Measurements from ENCODE around the gene EVX1. TPM values are rescaled to one million over a fixed set of nuclear protein-coding genes. Genes with fewer than 3 reads are reported as not detected.
A peak's percentile ranks its signal among the peaks of the same experiment; 100 is the strongest.

Gene EVX1
- total RNA-seq, 6 experiments from 2014 or later: not detected

DNA sequence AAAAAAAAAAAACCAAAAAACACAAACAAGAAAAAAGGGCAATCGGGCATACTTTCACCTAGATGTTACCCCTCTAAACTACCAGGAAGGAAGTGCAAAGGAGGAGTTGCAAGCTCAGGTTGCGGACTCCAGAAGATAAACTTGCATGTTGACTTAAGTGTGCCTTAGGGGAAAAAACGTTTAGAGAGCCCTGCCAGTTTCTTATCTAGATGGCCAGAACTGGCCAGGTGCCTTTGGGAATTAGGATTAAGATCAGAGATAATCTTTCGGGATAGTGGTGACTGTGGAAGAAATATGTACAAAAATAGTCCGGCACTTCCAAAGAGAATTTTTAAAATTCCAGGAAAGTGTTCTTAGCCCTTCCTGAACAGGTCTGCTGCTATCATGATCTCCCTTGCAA, 17.6 kb downstream of the EVX1 start:
- H3K36me3 Mint-ChIP-seq (ENCODE audit: low read depth): no peaks in the 10 kb centered on the region
- DNase-seq: no peak
- peaks cover 7% of the 10 kb centered on the region; the same call in 1 of the 2 replicates for H3K4me1 Mint-ChIP-seq (ENCODE audit: low read depth)
- H3K27me3 Mint-ChIP-seq (ENCODE audit: insufficient read depth): peaks cover 7% of the 10 kb centered on the region; the same call in 1 of the 2 replicates
- TF ChIP-seq, protein P1, sequence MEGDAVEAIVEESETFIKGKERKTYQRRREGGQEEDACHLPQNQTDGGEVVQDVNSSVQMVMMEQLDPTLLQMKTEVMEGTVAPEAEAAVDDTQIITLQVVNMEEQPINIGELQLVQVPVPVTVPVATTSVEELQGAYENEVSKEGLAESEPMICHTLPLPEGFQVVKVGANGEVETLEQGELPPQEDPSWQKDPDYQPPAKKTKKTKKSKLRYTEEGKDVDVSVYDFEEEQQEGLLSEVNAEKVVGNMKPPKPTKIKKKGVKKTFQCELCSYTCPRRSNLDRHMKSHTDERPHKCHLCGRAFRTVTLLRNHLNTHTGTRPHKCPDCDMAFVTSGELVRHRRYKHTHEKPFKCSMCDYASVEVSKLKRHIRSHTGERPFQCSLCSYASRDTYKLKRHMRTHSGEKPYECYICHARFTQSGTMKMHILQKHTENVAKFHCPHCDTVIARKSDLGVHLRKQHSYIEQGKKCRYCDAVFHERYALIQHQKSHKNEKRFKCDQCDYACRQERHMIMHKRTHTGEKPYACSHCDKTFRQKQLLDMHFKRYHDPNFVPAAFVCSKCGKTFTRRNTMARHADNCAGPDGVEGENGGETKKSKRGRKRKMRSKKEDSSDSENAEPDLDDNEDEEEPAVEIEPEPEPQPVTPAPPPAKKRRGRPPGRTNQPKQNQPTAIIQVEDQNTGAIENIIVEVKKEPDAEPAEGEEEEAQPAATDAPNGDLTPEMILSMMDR (IDR thresholded peaks at IDR 0.05): no peak
- H3K27ac Mint-ChIP-seq: no peak overlapping the region
- no peaks in the 10 kb centered on the region for H3K9me3 Mint-ChIP-seq
- H3K4me3 Mint-ChIP-seq: no peak overlapping the region

DNA sequence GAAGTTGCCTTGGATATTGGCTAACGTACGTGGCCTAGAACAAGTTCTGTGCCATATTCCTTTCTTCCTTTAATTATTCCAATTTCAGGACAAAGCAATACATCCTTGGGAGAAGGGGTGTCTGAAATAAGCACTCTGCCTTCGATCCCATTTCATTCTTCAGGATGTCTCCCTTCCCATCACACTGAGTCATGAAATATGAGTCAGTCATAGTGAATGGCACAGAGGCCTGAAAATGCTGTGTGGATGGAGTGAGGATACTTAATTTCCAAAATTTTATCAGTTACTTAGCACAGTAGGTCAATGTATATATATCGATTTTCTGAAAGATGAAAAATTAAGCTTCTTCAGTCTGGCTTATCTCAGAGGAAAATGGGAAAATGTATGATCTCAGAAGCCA, 19.5 kb downstream of the EVX1 start:
- TF ChIP-seq, protein P1 (IDR thresholded peaks at IDR 0.05): no peak
- peaks cover 7% of the 10 kb centered on the region; the same call in 1 of the 2 replicates for H3K4me1 Mint-ChIP-seq (ENCODE audit: low read depth)
- no peaks in the 10 kb centered on the region for H3K36me3 Mint-ChIP-seq (ENCODE audit: low read depth)
- DNase-seq: no peak
- no peak overlapping the region for H3K4me3 Mint-ChIP-seq
- H3K27me3 Mint-ChIP-seq (ENCODE audit: insufficient read depth): peaks cover 6% of the 10 kb centered on the region; the same call in 1 of the 2 replicates
- no peak overlapping the region for H3K27ac Mint-ChIP-seq
- no peaks in the 10 kb centered on the region for H3K9me3 Mint-ChIP-seq

DNA sequence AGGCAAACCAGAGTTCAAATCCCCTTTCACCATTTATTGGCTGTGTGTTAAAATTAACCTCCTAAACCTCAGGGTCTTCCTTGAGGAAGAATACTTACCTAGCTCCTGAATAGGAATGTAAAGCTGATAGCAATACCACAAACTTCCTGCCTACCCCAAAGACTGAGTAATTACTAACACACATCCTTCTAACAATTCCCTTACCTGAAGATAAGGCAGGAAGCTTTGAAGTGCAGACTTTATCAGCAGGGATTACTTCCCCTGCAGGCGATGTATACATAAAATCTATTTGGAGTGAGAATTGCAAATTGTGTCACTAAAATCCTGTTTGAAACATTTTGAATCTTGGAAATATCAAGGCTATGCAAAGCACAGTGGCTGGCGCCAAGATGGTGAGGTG, 21.2 kb downstream of the EVX1 start:
- H3K27me3 Mint-ChIP-seq (ENCODE audit: insufficient read depth): peaks cover 6% of the 10 kb centered on the region; the same call in 1 of the 2 replicates
- H3K36me3 Mint-ChIP-seq (ENCODE audit: low read depth): no peaks in the 10 kb centered on the region
- DNase-seq: no peak
- H3K4me3 Mint-ChIP-seq: no peak overlapping the region
- no peaks in the 10 kb centered on the region for H3K9me3 Mint-ChIP-seq
- H3K27ac Mint-ChIP-seq: no peak overlapping the region
- peaks cover 7% of the 10 kb centered on the region; the same call in 1 of the 2 replicates for H3K4me1 Mint-ChIP-seq (ENCODE audit: low read depth)
- TF ChIP-seq, protein P1 (IDR thresholded peaks at IDR 0.05): no peak

DNA sequence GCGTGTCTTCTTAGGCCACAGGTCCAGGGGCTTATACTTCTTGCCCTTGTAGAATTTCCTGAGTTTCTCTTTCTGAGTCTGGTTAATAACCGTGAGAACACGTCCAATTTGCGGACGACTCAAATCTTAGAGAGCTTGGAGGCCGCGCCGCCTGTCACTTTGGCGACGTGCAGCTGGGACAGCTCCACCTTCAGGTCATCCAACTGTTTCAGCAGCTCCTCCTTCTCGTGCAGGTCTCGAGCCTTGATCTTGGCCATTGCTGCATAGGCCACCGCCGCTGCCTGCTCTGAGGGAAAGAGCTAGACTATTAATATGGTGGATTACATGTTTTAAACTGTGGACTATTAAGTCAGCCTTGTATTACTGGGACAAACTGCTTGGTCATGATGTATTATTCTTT, 26.9 kb downstream of the EVX1 start:
- no peak for DNase-seq
- Mint-ChIP-seq H3K27me3 (ENCODE audit: insufficient read depth) (0 out of 2 replicates have a peak, but pooled peaks cover 1% of the 10 kb centered on the region), H3K27ac (no peak overlapping the region), H3K4me1 (ENCODE audit: low read depth) (no peaks in the 10 kb centered on the region), H3K36me3 (ENCODE audit: low read depth) (no peaks in the 10 kb centered on the region), H3K4me3 (no peak overlapping the region), H3K9me3 (peaks cover 4% of the 10 kb centered on the region)
- TF ChIP-seq, protein P1 (IDR thresholded peaks at IDR 0.05): 0 out of 2 replicates have a peak, but pooled peaks have one; percentile 7

DNA sequence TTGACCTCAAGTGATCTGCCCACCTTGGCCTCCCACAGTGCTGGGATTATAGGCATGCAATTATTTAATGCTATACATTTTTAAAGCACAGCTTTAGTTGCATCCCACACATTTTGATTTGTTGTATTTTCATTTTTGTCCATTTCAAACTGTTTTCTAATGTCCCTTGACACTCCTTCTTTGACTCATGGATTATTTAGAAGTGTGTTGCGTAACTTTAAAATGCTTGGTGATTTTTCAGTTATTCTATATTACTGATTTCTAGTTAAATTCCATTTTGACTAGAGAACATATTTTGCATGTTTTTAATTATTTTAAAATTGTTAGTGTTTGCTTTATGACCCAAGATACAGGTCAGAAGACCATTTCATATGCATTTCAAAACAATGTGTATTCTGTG, 28.8 kb downstream of the EVX1 start:
- Mint-ChIP-seq H3K9me3 (peaks cover 4% of the 10 kb centered on the region), H3K36me3 (ENCODE audit: low read depth) (no peaks in the 10 kb centered on the region), H3K4me1 (ENCODE audit: low read depth) (no peaks in the 10 kb centered on the region), H3K27me3 (ENCODE audit: insufficient read depth) (peaks cover 4% of the 10 kb centered on the region; the same call in 1 of the 2 replicates), H3K27ac (no peak overlapping the region), H3K4me3 (no peak overlapping the region)
- no peak for DNase-seq
- TF ChIP-seq, protein P1 (IDR thresholded peaks at IDR 0.05): no peak
